Calu3 (cell line): ENCODE results near the gene NUDT15. TPM values are rescaled to one million over a fixed set of nuclear protein-coding genes. Genes with fewer than 3 reads are reported as not detected.

Source experiments
- BruUV-seq: library from RNA; stranded (reverse); fragments of 400-500 nt; replicated peaks from 2 replicates; lab custom pipeline; 2021; lab: Mats Ljungman, UMichigan
- CTCF ChIA-PET: fragments of 300-600 bp; sonication (Branson Sonifier 250); formaldehyde crosslinking; loops from one replicate; lab custom pipeline; 2022; ENCODE audit warnings: antibody characterized with exemption; lab: Charles Lee
- DNase-seq: peaks from one replicate; pipeline ENCODE4 v3.0.0; 2022
- H3K27ac Mint-ChIP-seq: one replicate; pipeline ENCODE4 v1.8.0; 2022; ENCODE audit warnings: mixed read lengths; ENCODE audit not compliant: unreplicated experiment
- H3K27me3 Mint-ChIP-seq: one replicate; pipeline ENCODE4 v1.8.0; 2022; ENCODE audit warnings: mixed read lengths; ENCODE audit not compliant: unreplicated experiment
- H3K36me3 Mint-ChIP-seq: one replicate; pipeline ENCODE4 v1.8.0; 2022; ENCODE audit warnings: mild to moderate bottlenecking, moderate library complexity, mixed read lengths; ENCODE audit not compliant: insufficient read depth, unreplicated experiment
- H3K4me1 Mint-ChIP-seq: one replicate; pipeline ENCODE4 v1.8.0; 2022; ENCODE audit warnings: mild to moderate bottlenecking, low read depth, mixed read lengths; ENCODE audit not compliant: unreplicated experiment
- H3K4me3 Mint-ChIP-seq: one replicate; pipeline ENCODE4 v1.8.0; 2022; ENCODE audit warnings: mild to moderate bottlenecking, low read depth, moderate library complexity, mixed read lengths; ENCODE audit not compliant: unreplicated experiment
- H3K9me3 Mint-ChIP-seq: one replicate; pipeline ENCODE4 v1.8.0; 2022; ENCODE audit warnings: low read depth, mixed read lengths; ENCODE audit not compliant: unreplicated experiment
- CTCF ChIP-seq: fragments of 200-600 bp; IDR thresholded peaks from one replicate; pipeline ENCODE4 v1.8.0; 2022; ENCODE audit warnings: antibody characterized with exemption; ENCODE audit not compliant: unreplicated experiment
- intact Hi-C: fragments of 100-400 bp; cut with micrococcal nuclease; formaldehyde crosslinking; loops from one replicate; pipeline ENCODE4 v1.10.0; 2022; ENCODE audit not compliant: unreplicated experiment
- total RNA-seq: library from RNA; stranded (reverse); gene quantifications from 2 replicates; pipeline ENCODE4 v1.2.3, GENCODE V29; 2022

Gene NUDT15
- total RNA-seq, 1 experiment from 2014 or later: 19.4 TPM

GRCh38 chr13:48072304-48072703 is 34.8 kb downstream of the NUDT15 start:
- DNase-seq: no peak
- H3K9me3 Mint-ChIP-seq: no peaks in the 10 kb centered on the region
- no peaks in the 10 kb centered on the region for H3K4me1 Mint-ChIP-seq
- no peaks in the 10 kb centered on the region for H3K27me3 Mint-ChIP-seq
- H3K27ac Mint-ChIP-seq: no peak overlapping the region
- no TSS peak for BruUV-seq
- intact Hi-C loops: no loop called here
- H3K36me3 Mint-ChIP-seq: peaks cover 14% of the 10 kb centered on the region
- TF ChIP-seq CTCF: no peak
- CTCF ChIA-PET: no interaction called here
- H3K4me3 Mint-ChIP-seq: no peak overlapping the region

GRCh38 chr13:48072787-48073186 is 35.3 kb downstream of the NUDT15 start:
- CTCF ChIA-PET: no interaction called here
- Mint-ChIP-seq H3K4me1 (no peaks in the 10 kb centered on the region), H3K27me3 (no peaks in the 10 kb centered on the region), H3K4me3 (no peak overlapping the region), H3K9me3 (no peaks in the 10 kb centered on the region), H3K36me3 (peaks cover 14% of the 10 kb centered on the region), H3K27ac (no peak overlapping the region)
- no peak for DNase-seq
- intact Hi-C loops: no loop called here
- BruUV-seq: no TSS peak
- TF ChIP-seq CTCF: no peak

GRCh38 chr13:48074006-48074405 is 36.5 kb downstream of the NUDT15 start:
- no peaks in the 10 kb centered on the region for H3K9me3 Mint-ChIP-seq
- no peaks in the 10 kb centered on the region for H3K4me1 Mint-ChIP-seq
- H3K27ac Mint-ChIP-seq: no peak overlapping the region
- CTCF ChIA-PET: interaction anchor here (0.6 kb wide), 1 partner anchor 1205 kb away, joined by 3 read pairs; no protein-coding TSS in a partner anchor
- peaks cover 9% of the 10 kb centered on the region for H3K36me3 Mint-ChIP-seq
- H3K4me3 Mint-ChIP-seq: no peak overlapping the region
- BruUV-seq: no TSS peak
- intact Hi-C loops: no loop called here
- no peaks in the 10 kb centered on the region for H3K27me3 Mint-ChIP-seq
- DNase-seq: no peak
- no peak for TF ChIP-seq CTCF

GRCh38 chr13:48078251-48078656 is 40.7 kb downstream of the NUDT15 start:
- peak; percentile 14 for DNase-seq
- no peaks in the 10 kb centered on the region for H3K27me3 Mint-ChIP-seq
- no peak overlapping the region for H3K27ac Mint-ChIP-seq
- no peaks in the 10 kb centered on the region for H3K9me3 Mint-ChIP-seq
- no peaks in the 10 kb centered on the region for H3K4me1 Mint-ChIP-seq
- no TSS peak for BruUV-seq
- CTCF ChIA-PET: interaction anchor here (0.6 kb wide), 1 partner anchor 502 kb away, joined by 3 read pairs; no protein-coding TSS in a partner anchor
- no peaks in the 10 kb centered on the region for H3K36me3 Mint-ChIP-seq
- H3K4me3 Mint-ChIP-seq: no peak overlapping the region
- TF ChIP-seq CTCF: no peak
- intact Hi-C loops: no loop called here
